Measurements from ENCODE around the gene NTRK1. TPM values are rescaled to one million over a fixed set of nuclear protein-coding genes. Genes with fewer than 3 reads are reported as not detected.

NTRK1 gene
- total and polyA plus RNA-seq, 2 of the 13 experiments (the other 11 are each of a cell fraction or from before 2014, with no cell fraction given): not detected

- no peak for DNase-seq (ENCODE audit: low spot score)
- Histone ChIP-seq H3K79me2 (ENCODE audit: insufficient read depth, low read length) (no peaks in the 10 kb centered on the region), H3K4me2 (ENCODE audit: low read depth, low read length) (no peak overlapping the region), H4K20me1 (ENCODE audit: insufficient read depth, low read length) (no peaks in the 10 kb centered on the region), H3K9me3 (ENCODE audit: low read length) (no peaks in the 10 kb centered on the region), H3K4me1 (ENCODE audit: insufficient read depth, low read length) (peaks cover 28% of the 10 kb centered on the region), H3K36me3 (replicated peaks in 1 of 2; ENCODE audit: control insufficient read depth in 1 of 2, insufficient read depth in 2 of 2, low read length in 2 of 2) (no peaks in the 10 kb centered on the region), H2AFZ (ENCODE audit: low read length) (no peak overlapping the region), H3K27me3 (ENCODE audit: control insufficient read depth in 1 of 2, insufficient read depth in 2 of 2, low read length in 2 of 2) (peaks cover 4 to 65% of the 10 kb centered on the region in 2 experiments; a peak in 4 of 5 replicates), H3K4me3 (replicated peaks in 1 of 3; ENCODE audit: insufficient read depth in 1 of 3, low read depth in 2 of 3, low read length in 3 of 3) (no peak overlapping the region), H3K9ac (ENCODE audit: insufficient read depth, low read depth, low read length) (no peak overlapping the region), H3K27ac (ENCODE audit: extremely low read length, insufficient read depth, low read length) (no peak overlapping the region)
- POLR2A ChIA-PET: no interaction called here
- in situ Hi-C loops (cut with HindIII; ENCODE audit: extremely low pct_ligation_motif_present, low pct_unique_long_range_greater_than_20kb) (loop anchor here (5.0 kb wide), 1 partner anchor 33 kb away; no protein-coding TSS in a partner anchor), intact Hi-C loops (cut with micrococcal nuclease; ENCODE audit: unreplicated experiment) (no loop called here)
- no peak for ATAC-seq
- 5% methylated on average over 5 of the region's 5 CpGs for WGBS (ENCODE audit: low lambda C conversion rate)
- no peak for FAIRE-seq
- BruUV-seq (replicated peaks): no TSS peak
- CTCF ChIA-PET (ENCODE audit: low intra/inter-chr PET ratio, low total read pairs): interaction anchor here (2.8 kb wide), 1 partner anchor 26 kb away, joined by 23 read pairs; the partner anchor contains the start of gene LRRC71
- no peak for TF ChIP-seq ZNF788 (CRISPR knock-in tag; IDR thresholded peaks at IDR 0.05; ENCODE audit: borderline replicate concordance)
- no peak for TF ChIP-seq NFAT5 (CRISPR knock-in tag; IDR thresholded peaks at IDR 0.05)
- no peak for TF ChIP-seq MNT (IDR thresholded peaks at IDR 0.05)
- TF ChIP-seq ZNF318 (CRISPR knock-in tag; IDR thresholded peaks at IDR 0.05): no peak
- TF ChIP-seq ZNF34 (CRISPR knock-in tag; IDR thresholded peaks at IDR 0.05; ENCODE audit: borderline replicate concordance): no peak
- TF ChIP-seq GLMP (CRISPR knock-in tag; IDR thresholded peaks at IDR 0.05; ENCODE audit: borderline replicate concordance): no peak
- no peak for TF ChIP-seq NBN (conservative IDR thresholded peaks at IDR 0.05)
These were observed 33.3 kb downstream of the NTRK1 start for GRCh38 chr1:156894001-156894400.

All from HepG2 (cell line).